Measurements from ENCODE around the gene TRIM41.
"Not testable (repeated sequence)": the region's sequence is repeated elsewhere in the genome, so short reads cannot be mapped to it uniquely, and the experiment has no call there.

DNA sequence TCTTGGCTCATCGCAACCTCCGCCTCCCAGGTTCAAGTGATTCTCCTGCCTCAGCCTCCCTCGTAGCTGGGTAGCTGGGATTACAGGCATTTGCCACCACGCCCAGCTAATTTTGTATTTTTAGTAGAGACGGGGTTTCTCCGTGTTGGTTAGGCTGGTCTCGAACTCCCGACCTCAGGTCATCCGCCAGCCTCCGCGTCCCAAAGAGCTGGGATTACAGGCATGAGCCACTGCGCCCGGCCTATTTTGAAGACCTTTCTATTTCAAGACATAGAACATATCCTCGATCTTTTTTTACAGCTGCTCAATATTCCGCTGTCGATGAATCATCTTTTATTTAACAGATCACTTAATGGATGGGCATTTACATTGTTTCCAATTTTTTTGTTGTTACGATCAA is 12.4 kb upstream of the TRIM41 start:
- TF ChIP-seq, protein P1, sequence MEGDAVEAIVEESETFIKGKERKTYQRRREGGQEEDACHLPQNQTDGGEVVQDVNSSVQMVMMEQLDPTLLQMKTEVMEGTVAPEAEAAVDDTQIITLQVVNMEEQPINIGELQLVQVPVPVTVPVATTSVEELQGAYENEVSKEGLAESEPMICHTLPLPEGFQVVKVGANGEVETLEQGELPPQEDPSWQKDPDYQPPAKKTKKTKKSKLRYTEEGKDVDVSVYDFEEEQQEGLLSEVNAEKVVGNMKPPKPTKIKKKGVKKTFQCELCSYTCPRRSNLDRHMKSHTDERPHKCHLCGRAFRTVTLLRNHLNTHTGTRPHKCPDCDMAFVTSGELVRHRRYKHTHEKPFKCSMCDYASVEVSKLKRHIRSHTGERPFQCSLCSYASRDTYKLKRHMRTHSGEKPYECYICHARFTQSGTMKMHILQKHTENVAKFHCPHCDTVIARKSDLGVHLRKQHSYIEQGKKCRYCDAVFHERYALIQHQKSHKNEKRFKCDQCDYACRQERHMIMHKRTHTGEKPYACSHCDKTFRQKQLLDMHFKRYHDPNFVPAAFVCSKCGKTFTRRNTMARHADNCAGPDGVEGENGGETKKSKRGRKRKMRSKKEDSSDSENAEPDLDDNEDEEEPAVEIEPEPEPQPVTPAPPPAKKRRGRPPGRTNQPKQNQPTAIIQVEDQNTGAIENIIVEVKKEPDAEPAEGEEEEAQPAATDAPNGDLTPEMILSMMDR (IDR thresholded peaks at IDR 0.05) = not testable (repeated sequence)
- not testable (repeated sequence) for TF ChIP-seq POLR2AphosphoS5 (IDR thresholded peaks at IDR 0.05)

All from prostate gland (tissue), 2 donors.